Smooth muscle cell (in vitro differentiated cells): ENCODE measurements around the gene ARSB. TPM values are rescaled to one million over a fixed set of nuclear protein-coding genes. Genes with fewer than 3 reads are reported as not detected.

Experiments used
- DNase-seq: peaks from one replicate; lab custom pipeline; 2025; ENCODE audit not compliant: unreplicated experiment; lab: John Stamatoyannopoulos, UW
- H2AFZ ChIP-seq: fragments of 200-600 bp; sonication (generic); 2 replicates; pipeline ENCODE4 v1.6.0; 2016; ENCODE audit warnings: antibody characterized with exemption, low read depth, mild to moderate bottlenecking
- H3F3A ChIP-seq: fragments of 200-600 bp; sonication (generic); 2 replicates; pipeline ENCODE4 v1.6.0; 2017; ENCODE audit warnings: antibody characterized with exemption, low read depth
- H3K27ac ChIP-seq: fragments of 200-600 bp; sonication (generic); 2 replicates; pipeline ENCODE4 v1.5.1; 2016; ENCODE audit warnings: low read depth, mild to moderate bottlenecking
- H3K27me3 ChIP-seq: fragments of 200-600 bp; sonication (generic); 2 replicates; pipeline ENCODE4 v1.6.1; 2016; ENCODE audit warnings: low read depth, mild to moderate bottlenecking
- H3K36me3 ChIP-seq: fragments of 200-600 bp; sonication (generic); 2 replicates; pipeline ENCODE4 v1.5.1; 2016; ENCODE audit warnings: low read depth
- H3K4me1 ChIP-seq: fragments of 200-600 bp; sonication (generic); 2 replicates; pipeline ENCODE4 v1.5.1; 2016; ENCODE audit warnings: low read depth
- H3K4me2 ChIP-seq: fragments of 200-600 bp; sonication (generic); 2 replicates; pipeline ENCODE4 v1.6.0; 2016; ENCODE audit warnings: mild to moderate bottlenecking
- H3K4me3 ChIP-seq: fragments of 200-600 bp; sonication (generic); 2 replicates; pipeline ENCODE4 v1.5.1; 2016; ENCODE audit warnings: mild to moderate bottlenecking
- H3K79me2 ChIP-seq: fragments of 200-600 bp; sonication (generic); 2 replicates; pipeline ENCODE4 v1.6.0; 2016; ENCODE audit warnings: low read depth, mild to moderate bottlenecking
- H3K9ac ChIP-seq: fragments of 200-600 bp; sonication (generic); 2 replicates; pipeline ENCODE4 v1.6.0; 2016; ENCODE audit warnings: low read depth
- H3K9me3 ChIP-seq: fragments of 200-600 bp; sonication (generic); replicated peaks from 2 replicates; pipeline ENCODE4 v1.5.1; 2016; ENCODE audit warnings: low read depth
- H4K20me1 ChIP-seq: fragments of 200-600 bp; sonication (generic); 2 replicates; pipeline ENCODE4 v1.6.0; 2016; ENCODE audit warnings: low read depth
- CTCF ChIP-seq: fragments of 200-600 bp; sonication (generic); IDR thresholded peaks from 2 replicates; pipeline ENCODE4 v1.5.1; 2017; ENCODE audit warnings: borderline replicate concordance, mild to moderate bottlenecking, antibody characterized with exemption; ENCODE audit not compliant: insufficient read depth, poor library complexity, severe bottlenecking
- WGBS: methylation state at CpG from one replicate; pipeline ENCODE4 v1.1.7; 2016; ENCODE audit warnings: low lambda C conversion rate; 5-methylcytosine and 5-hydroxymethylcytosine counted together
- polyA plus RNA-seq: library from polyadenylated mRNA; unstranded; fragments of >200 nt; fragmentation: Nextera tagmentation; extraction: Ambion mirVana; gene quantifications from 2 replicates; pipeline ENCODE4 v1.2.1, GENCODE V29; 2016
- total RNA-seq: library from RNA; depleted of rRNA; stranded (reverse); fragments of >200 nt; gene quantifications from 2 replicates; pipeline ENCODE4 v1.2.3, GENCODE V29; 2014

ARSB gene
- total and polyA plus RNA-seq, 2 experiments from 2014 or later, result 17.5 to 23.2 TPM

DNA sequence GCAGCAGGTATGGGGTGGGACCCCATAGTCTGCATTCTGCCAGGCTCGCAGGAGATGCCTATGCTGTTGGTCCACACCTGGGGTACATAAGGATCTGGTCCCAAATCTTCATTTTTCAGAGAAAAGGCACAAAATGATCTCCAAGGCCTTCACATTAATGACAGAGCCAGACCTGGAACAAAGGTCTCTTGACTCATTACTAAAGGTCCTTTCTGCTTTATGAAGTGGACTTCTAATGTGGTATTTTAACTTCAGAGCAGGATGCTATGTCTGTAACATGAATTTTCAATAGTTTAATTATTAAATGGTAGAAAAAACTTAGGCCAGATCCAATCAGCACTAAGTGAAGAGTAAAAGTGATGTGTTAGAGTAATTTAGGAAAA lies 46.4 kb upstream of the ARSB start:
- H4K20me1 ChIP-seq, result no peaks in the 10 kb centered on the region
- H3K27ac ChIP-seq, result no peak overlapping the region
- 87% methylated on average over 1 of the region's 1 CpG for WGBS

GRCh38 chr5:79030663-79031484 lies 45.8 kb upstream of the ARSB start:
- H2AFZ ChIP-seq, result no peak overlapping the region
- no peaks in the 10 kb centered on the region for H3K36me3 ChIP-seq
- no peak overlapping the region for H3K4me2 ChIP-seq
- no peaks in the 10 kb centered on the region for H3K4me1 ChIP-seq
- no peaks in the 10 kb centered on the region for H3K79me2 ChIP-seq
- H3K27me3 ChIP-seq, result peaks cover 20% of the 10 kb centered on the region
- no peaks in the 10 kb centered on the region for H4K20me1 ChIP-seq
- H3K4me3 ChIP-seq, result no peak overlapping the region
- H3K9me3 ChIP-seq, result no peaks in the 10 kb centered on the region
- H3F3A ChIP-seq, result no peaks in the 10 kb centered on the region
- H3K9ac ChIP-seq, result no peak overlapping the region
- no peak for DNase-seq
- TF ChIP-seq CTCF, result no peak
- no peak overlapping the region for H3K27ac ChIP-seq
- 90% methylated on average over 11 of the region's 11 CpGs for WGBS

More for the DNA sequence above, 46.4 kb upstream of the ARSB start:
- no peak overlapping the region for H3K4me2 ChIP-seq
- H3F3A ChIP-seq, result no peaks in the 10 kb centered on the region
- H3K9me3 ChIP-seq, result no peaks in the 10 kb centered on the region
- H3K9ac ChIP-seq, result no peak overlapping the region
- H3K4me1 ChIP-seq, result no peaks in the 10 kb centered on the region
- no peak overlapping the region for H3K4me3 ChIP-seq
- H3K79me2 ChIP-seq, result no peaks in the 10 kb centered on the region
- peaks cover 14% of the 10 kb centered on the region for H3K27me3 ChIP-seq
- no peaks in the 10 kb centered on the region for H3K36me3 ChIP-seq
- no peak for DNase-seq
- no peak for TF ChIP-seq CTCF
- no peak overlapping the region for H2AFZ ChIP-seq

DNA sequence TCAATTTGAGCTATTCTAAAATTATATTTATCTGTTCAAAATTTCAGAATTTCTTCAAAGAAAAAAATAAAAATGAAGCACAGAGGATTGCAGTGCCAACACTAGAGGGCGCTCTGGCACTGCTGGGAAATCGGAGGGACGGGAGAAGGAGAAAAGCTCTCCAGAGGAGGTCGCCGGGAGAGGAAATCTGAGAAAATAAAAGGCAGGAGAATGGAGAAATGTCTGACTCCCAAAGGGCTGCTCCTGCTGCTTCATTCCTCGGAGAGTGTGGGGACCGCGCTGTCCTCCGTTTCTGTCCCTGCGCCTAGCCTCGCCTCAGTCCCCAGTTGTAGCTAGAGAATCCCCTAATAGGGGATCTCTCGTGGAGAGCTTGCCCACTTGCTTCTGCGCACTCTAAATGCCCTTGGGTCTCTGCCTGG lies 40.0 kb upstream of the ARSB start:
- TF ChIP-seq CTCF, result peak; percentile 99
- H2AFZ ChIP-seq, result peak overlapping the region; percentile 93
- 13% methylated on average over 13 of the region's 13 CpGs for WGBS
- no peaks in the 10 kb centered on the region for H3K9me3 ChIP-seq
- H3K4me3 ChIP-seq, result peak overlapping the region; percentile 41
- peak overlapping the region; percentile 87 for H3K4me2 ChIP-seq
- H3K9ac ChIP-seq, result no peak overlapping the region
- no peaks in the 10 kb centered on the region for H4K20me1 ChIP-seq
- no peaks in the 10 kb centered on the region for H3F3A ChIP-seq
- H3K36me3 ChIP-seq, result no peaks in the 10 kb centered on the region
- H3K27me3 ChIP-seq, result peaks cover 67% of the 10 kb centered on the region
- H3K27ac ChIP-seq, result no peak overlapping the region
- no peaks in the 10 kb centered on the region for H3K79me2 ChIP-seq
- peak; percentile 4 for DNase-seq
- H3K4me1 ChIP-seq, result peaks cover 6% of the 10 kb centered on the region

GRCh38 chr5:79023947-79024346 lies 38.8 kb upstream of the ARSB start:
- no peak overlapping the region for H3K9ac ChIP-seq
- peaks cover 67% of the 10 kb centered on the region for H3K27me3 ChIP-seq
- no peaks in the 10 kb centered on the region for H4K20me1 ChIP-seq
- H2AFZ ChIP-seq, result no peak overlapping the region
- DNase-seq, result no peak
- H3K36me3 ChIP-seq, result no peaks in the 10 kb centered on the region
- no peaks in the 10 kb centered on the region for H3F3A ChIP-seq
- no peak overlapping the region for H3K27ac ChIP-seq
- no peak overlapping the region for H3K4me2 ChIP-seq
- H3K4me3 ChIP-seq, result no peak overlapping the region
- H3K79me2 ChIP-seq, result no peaks in the 10 kb centered on the region
- 100% methylated on average over 1 of the region's 1 CpG for WGBS
- TF ChIP-seq CTCF, result no peak
- H3K4me1 ChIP-seq, result peaks cover 6% of the 10 kb centered on the region
- H3K9me3 ChIP-seq, result no peaks in the 10 kb centered on the region
